Stimulated activated CD8-positive, alpha-beta memory T cell treated with anti-CD3 and anti-CD28 coated beads, Interleukin-7, amount 100 ng/mL, for 1 hour (primary cell): Measurements from ENCODE around the gene SOCS3.

Experiments used
- DNase-seq, 2 donors: peaks; one replicate each; pipeline ENCODE4 v3.0.0-alpha.2; 2020; ENCODE audit warnings: low read depth in 2 of 2

Gene SOCS3

DNA sequence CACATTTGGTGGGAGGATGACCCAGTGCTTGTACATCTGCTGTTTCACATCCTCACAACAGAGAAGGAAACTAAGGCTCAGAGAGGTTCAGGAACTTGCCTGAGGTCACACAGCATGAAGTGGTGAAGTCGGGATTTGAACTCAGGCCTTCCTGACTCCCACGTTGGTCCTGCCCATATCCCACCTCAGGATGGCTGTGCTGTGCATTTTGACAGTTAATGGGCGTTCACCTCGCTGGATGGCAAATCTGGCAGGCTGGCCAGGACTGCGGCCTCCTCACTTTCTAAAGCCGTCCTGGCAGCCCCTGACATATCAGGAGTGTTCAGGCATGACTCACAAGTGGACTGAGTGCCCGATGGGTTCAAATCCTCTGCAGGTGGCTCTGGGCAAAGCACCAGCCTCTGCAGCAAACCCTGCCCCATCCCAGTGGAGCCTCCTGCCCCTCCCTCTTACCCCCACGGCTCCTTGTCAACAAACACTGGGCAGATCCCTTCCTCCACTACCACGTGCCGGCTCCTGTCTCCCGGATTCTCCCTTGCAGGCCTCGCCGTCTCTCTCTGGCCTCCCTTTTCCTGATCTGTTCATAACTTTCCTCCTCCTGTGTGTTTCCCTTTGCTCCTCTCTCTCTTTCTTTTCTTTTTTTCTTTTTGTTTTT, 29.2 kb downstream of the SOCS3 start:
- DNase-seq: no peak

DNA sequence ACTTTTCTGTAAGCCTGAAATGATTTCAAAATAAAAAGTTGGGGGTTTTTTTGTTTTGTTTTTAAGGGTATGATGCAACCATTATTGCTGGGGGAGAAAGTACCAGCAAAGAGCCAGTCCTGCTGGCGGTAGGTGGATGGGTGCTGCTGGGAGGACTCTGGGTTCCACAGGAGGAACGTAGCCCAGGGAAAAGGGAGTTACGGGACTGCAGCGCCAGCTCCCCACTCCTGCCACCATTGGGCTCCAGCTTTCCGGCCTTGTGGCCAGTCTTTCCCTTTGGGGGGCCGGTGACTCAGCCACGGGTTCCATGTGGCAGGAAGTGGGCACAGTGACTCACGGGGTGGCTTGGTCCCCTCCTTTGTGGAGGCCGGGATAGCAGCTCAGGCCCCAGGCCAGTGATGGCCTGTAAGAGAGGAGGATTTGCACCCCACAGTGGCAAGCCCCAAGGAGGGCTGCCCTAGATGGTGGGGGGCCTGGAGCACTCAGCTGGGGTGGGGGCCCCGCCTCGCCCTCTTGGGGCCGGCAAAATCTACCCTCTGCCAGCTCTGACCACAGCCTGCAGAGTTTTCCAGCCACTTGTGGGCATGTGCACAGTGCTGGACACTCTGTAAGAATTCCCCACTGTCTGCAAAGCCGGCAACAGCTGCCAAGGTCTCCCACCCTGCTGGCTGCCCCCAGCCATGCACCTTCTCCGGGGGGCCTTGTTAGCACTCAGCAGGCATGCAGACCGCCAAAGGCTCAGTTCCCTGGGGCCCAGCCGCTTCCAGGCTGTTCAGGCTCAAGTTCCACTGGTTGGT, 30.4 kb downstream of the SOCS3 start:
- DNase-seq: no peak

GRCh38 chr17:78327880-78328279, 32.0 kb downstream of the SOCS3 start:
- no peak for DNase-seq

- no peak for DNase-seq
These were observed 34.7 kb downstream of the SOCS3 start for GRCh38 chr17:78325076-78325687.

DNA sequence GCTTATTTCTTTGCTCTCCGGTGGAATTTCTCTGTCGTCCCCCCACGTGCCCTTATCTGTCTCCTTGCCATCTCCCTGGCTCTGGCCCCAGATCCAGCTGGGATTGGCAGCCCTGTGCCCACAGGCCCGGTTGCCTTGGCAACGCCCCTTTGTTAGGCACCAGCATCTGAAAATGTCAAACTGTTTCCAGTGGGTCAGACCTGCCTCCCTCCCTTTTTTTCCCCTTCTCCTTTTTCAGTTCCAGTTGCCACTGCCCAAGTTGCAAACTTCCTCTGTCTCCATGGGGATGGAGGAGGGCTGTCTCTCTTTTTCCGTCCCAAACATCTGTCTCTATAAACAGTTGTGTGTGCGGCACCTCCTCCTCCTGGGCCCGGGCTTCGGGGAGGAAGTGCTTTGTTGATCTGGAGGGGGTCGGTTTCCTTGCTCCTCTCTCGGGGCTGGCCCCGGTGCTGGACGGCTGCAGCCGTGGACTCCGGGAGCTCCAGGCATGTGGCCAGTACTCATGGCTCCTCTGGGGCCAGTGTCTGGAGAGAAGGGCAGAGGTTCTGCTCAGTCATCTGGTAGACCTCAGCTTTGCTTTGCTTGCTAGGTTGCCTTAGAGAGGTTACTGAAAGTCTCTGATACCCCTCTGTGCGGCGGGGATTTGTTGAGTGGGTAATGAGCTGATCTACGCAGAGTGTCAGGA, 35.3 kb downstream of the SOCS3 start:
- no peak for DNase-seq

GRCh38 chr17:78323826-78324390, 36.0 kb downstream of the SOCS3 start:
- DNase-seq: no peak

DNA sequence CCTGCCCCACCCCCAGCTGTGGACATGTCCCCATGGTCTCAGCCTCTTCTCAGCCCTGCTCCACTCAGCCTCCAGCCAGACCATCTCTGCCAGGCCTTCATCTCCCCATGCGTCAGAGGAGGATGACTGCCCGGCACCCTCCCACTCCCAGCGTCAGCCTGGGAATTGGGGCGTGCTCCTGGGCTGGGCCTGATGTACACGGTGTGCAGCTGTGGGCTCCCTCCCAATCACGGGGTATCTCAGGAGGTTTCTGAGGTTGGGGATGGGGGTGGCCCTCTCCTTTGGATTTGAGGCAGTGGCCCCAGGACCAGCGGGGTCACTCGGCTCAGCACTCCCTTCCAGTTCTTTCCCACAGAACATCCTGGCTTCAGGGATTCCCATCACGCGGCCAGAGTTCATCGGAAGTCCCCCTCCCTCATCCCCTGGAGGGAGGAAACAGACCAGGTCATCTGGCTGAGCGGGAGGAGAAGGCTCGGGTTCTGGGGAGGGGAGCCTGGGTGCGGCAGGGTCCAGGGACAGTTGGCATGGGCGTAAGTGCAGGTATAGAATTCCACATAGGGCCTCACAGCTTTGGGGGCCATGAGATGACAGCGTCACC, 36.9 kb downstream of the SOCS3 start:
- DNase-seq: no peak

GRCh38 chr17:78322327-78322857, 37.5 kb downstream of the SOCS3 start:
- no peak for DNase-seq

- no peak for DNase-seq
These were observed 41.0 kb downstream of the SOCS3 start for GRCh38 chr17:78318843-78319242.

- DNase-seq: no peak
These were observed 41.5 kb downstream of the SOCS3 start for GRCh38 chr17:78318407-78318806.

DNA sequence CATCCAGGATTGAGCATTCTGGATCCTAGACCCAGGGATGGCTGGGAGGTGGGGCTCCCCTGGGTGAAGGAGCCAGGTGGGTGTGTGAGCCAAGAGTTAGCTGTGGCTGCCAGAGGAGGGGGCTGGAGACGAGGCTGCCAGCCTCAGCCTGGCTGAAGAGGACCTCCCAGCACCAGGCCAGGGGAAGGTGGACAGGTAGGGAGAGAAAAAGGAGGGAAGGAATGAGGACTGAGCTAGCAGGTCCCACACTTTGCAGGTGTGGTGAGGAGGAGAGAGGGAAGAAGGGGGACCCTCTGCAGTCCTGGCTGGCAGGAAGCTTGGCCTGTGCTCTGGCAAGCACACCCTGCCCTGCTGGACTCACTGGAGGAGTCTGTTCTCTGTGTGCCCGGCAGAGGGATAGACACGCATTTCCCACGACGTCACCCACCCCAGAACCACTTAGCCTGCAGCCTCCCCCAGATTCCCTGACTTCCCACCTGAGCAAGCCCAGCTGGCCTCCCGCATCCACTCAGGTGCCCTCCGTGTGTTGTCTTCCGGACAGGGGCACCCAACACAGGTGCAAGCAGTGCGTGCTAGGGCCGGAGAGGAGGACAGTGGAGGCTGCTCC, 42.0 kb downstream of the SOCS3 start:
- DNase-seq: no peak

GRCh38 chr17:78316867-78317789, 42.7 kb downstream of the SOCS3 start:
- DNase-seq: no peak

DNA sequence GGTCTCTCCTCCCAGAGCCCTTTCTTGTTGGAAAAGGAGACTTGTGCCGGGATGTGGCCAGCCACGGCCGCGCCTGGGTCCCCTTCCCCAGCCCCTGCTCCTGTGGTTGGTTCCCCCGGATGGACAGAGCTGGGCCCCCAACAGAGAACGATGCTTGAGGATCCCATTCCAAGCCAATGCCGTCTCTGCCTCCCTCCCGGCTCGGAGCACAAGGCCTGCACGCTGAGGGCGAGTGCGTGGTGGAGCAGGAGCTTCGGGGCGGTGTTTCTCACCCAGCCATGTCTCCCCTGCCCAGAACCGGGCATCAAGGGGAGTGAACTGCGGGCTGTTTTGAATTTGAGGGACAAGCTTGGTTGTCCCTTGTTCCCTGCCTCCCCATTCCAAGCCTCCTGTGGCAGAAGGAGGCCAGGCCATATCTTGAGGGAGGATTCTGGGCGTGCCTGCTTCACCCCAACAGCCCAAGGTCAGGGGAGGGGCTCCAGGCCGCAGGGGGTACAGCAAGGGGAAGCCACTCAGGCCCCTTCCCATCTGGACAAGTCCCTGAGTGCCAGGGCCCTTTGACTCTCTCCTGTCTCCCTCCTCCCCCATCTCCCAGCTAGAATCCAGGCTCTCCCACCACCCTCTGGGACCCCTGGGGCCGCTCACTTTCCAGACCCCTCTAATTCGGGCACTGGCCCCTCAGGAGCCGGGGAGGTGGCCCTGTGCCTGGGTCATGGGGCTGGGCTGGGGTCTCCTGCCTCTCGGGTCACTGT, 43.6 kb downstream of the SOCS3 start:
- no peak for DNase-seq

DNA sequence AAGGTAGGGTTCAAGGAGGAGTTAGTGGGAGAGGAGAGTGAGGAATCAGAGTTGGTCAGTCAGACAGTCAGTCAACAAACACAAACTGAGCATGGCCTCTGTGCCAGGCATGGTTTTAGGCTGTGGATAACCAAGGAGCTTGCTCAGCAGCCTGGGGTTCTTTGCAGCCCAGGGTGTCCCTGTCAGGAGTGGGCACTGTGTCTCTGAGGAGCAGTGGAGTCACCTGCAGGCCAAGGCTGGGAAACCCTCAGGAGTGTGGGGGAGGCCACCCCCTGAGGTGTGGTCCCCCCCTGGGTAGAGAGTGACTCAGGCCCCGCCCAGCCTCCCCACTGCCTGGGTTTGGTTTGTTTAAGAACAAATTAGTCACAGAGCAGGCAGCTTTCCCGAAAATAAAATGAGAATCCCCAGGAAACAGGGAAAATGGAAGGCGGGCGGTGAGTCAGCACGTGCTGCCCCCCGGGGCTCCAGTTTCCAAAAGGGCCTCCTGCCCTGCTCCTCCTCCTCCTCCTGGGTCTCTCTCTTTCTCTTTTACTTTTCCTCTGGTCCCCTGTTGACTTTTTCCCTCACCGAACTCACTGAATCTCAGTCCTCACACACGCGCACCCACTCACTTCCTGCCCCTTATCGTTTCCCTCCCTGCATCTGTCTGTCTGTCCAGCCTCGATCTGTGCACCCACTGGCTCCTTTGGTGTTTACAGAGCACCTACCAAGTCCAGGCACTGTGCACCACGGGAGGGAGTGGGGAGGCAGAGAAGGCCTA, 44.3 kb downstream of the SOCS3 start:
- DNase-seq: peak in 1 of 2 donors; percentile 38

- DNase-seq: no peak
These were observed 45.1 kb downstream of the SOCS3 start for GRCh38 chr17:78314683-78315354.

DNA sequence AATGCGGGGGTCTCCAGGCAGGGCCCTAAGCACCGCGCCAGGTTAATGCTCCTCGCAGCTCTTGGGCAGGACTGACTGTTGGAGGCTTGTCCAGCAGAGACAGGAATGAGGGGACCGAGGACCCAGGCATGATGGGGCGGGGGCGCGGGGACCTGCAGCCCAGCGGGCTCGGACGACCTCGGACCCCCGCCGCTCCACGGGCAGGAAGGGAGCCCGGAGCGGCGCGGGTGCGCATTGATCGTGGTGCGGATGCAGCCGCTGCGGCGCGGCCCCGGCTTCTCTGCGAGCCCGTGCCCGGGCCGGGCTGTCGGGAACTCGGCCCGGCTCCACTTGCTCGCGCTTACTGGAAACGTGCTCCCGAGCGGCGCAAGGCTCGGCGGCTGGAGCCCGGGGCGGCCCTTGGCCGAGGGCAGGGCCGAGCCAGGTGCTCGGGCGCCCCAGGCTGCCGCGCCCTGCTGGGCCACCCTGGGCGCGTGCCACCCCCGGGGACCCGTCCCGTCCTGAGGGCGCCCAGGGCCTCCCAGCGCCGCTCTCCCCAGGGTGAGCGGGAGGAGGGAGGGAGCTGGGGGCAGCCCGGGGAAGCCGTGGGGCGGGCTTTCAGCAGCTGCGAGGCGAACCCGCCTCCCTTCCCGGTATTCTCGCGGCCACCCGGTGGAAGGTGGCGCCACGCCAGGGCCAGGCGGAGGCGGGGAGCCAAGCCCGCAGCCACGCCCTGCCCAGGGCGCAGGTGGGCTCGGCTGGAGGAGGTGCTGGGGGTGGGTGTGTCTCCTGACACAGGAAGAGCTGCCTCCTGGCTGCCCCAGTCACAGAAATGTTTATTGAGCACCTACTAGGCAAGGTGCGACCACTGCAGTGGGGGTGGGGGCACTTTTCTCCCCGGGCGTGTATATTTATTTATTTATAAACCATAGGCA, 45.9 kb downstream of the SOCS3 start:
- peak; percentile 53 to 54 for DNase-seq
